ENCODE results near the gene TACC3.

The TACC3 gene

GRCh38 chr4:1765409-1766072 is 44.2 kb downstream of the TACC3 start (continued):
- peak; percentile 6; the same call in 1 of the 2 replicates for TF ChIP-seq HIC1 (tag by site-specific recombination; IDR thresholded peaks at IDR 0.05)

DNA sequence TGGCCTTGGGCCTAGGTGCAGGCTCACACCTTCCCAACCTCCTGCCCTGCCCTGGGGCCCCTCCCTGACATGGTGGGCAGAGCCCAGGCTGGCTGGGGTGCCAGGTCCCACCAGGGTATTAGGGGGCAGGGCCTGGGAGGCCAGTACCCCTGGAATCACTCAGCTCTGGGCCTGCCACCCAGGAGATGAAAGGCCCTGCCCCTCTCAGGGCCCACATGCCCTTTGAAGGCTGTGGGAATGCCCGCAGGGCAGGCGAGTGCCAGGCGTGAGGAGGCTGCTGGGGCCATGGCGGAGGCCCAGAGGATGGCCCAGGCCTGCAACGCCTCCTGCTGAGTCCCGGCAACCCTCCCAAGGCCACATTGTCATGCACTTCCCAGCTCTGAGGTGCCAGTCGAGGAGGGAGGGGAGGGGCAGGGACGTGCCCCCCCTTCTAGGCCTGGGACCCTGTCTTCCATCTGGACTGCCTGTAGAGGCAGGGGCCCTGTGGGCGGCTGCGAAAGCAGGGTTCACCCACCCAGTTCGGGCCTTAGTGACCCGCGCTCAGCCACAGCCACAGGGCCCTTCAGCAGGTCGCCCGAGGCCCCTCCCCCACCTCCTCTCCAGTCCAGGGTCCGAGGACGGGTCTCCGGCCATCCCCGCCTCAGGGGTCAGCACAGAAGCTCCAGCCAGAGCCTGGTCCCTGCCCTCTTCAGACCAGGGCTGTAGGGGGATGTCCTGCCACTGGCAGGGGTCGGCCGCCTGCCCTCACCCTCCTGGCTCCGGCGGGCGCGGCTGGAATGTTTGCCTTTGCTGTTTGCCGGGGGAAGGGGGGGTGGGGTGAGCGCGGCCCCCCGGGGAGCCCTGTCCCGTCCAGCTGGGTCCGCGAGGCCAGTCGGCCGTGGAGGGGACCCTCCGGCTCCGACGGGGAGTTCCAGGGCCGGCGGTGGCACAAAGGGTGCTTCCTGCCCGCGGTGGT is 45.1 kb downstream of the TACC3 start:
- Histone ChIP-seq H3K36me3 (ENCODE audit: control insufficient read depth in 2 of 2, insufficient read depth in 1 of 2, low read length in 2 of 2) (no peaks in the 10 kb centered on the region), H3K4me3 (ENCODE audit: low read depth, low read length) (no peak overlapping the region), H3K27ac (ENCODE audit: extremely low read depth, low read depth, low read length) (no peak overlapping the region), H3K4me1 (ENCODE audit: control insufficient read depth, insufficient read depth, low read length) (no peaks in the 10 kb centered on the region), H3K9me3 (ENCODE audit: control insufficient read depth, insufficient read depth, low read depth, low read length) (no peaks in the 10 kb centered on the region)
- ChIA-PET POLR2A (interaction anchor here (1.5 kb wide), 1 partner anchor 27 kb away, joined by 5 read pairs; the partner anchor contains the start of gene FGFR3), CTCF (interaction anchor here (0.5 to 3.0 kb wide), 4 partner anchors 13 to 371 kb away, joined by 3 to 23 read pairs (median 6); no protein-coding TSS in a partner anchor)
- TF ChIP-seq ZNF449 (tag by site-specific recombination; IDR thresholded peaks at IDR 0.05), result no peak
- no peak for TF ChIP-seq PRDM2 (tag by site-specific recombination; IDR thresholded peaks at IDR 0.05; ENCODE audit: borderline replicate concordance)
- no peak for TF ChIP-seq OVOL3 (tag by site-specific recombination; IDR thresholded peaks at IDR 0.05)
- TF ChIP-seq ZNF10 (tag by site-specific recombination; IDR thresholded peaks at IDR 0.05), result no peak; the same call in 1 of the 2 replicates
- TF ChIP-seq HOXC10 (CRISPR knock-in tag; IDR thresholded peaks at IDR 0.05), result no peak
- no peak for TF ChIP-seq ZFHX2 (tag by site-specific recombination; conservative IDR thresholded peaks at IDR 0.05)
- TF ChIP-seq ZNF404 (tag by site-specific recombination; IDR thresholded peaks at IDR 0.05), result no peak
- TF ChIP-seq ZNF335 (tag by site-specific recombination; conservative IDR thresholded peaks at IDR 0.05), result peak; percentile 59
- peak; percentile 51 for TF ChIP-seq GLIS2 (tag by site-specific recombination; IDR thresholded peaks at IDR 0.05)
- TF ChIP-seq, protein P1, sequence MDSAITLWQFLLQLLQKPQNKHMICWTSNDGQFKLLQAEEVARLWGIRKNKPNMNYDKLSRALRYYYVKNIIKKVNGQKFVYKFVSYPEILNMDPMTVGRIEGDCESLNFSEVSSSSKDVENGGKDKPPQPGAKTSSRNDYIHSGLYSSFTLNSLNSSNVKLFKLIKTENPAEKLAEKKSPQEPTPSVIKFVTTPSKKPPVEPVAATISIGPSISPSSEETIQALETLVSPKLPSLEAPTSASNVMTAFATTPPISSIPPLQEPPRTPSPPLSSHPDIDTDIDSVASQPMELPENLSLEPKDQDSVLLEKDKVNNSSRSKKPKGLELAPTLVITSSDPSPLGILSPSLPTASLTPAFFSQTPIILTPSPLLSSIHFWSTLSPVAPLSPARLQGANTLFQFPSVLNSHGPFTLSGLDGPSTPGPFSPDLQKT (IDR thresholded peaks at IDR 0.05; ENCODE audit: borderline replicate concordance, low read depth, low read length), result no peak
- TF ChIP-seq, protein P2, sequence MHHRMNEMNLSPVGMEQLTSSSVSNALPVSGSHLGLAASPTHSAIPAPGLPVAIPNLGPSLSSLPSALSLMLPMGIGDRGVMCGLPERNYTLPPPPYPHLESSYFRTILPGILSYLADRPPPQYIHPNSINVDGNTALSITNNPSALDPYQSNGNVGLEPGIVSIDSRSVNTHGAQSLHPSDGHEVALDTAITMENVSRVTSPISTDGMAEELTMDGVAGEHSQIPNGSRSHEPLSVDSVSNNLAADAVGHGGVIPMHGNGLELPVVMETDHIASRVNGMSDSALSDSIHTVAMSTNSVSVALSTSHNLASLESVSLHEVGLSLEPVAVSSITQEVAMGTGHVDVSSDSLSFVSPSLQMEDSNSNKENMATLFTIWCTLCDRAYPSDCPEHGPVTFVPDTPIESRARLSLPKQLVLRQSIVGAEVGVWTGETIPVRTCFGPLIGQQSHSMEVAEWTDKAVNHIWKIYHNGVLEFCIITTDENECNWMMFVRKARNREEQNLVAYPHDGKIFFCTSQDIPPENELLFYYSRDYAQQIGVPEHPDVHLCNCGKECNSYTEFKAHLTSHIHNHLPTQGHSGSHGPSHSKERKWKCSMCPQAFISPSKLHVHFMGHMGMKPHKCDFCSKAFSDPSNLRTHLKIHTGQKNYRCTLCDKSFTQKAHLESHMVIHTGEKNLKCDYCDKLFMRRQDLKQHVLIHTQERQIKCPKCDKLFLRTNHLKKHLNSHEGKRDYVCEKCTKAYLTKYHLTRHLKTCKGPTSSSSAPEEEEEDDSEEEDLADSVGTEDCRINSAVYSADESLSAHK (tag by site-specific recombination; IDR thresholded peaks at IDR 0.05), result no peak
- TF ChIP-seq PBX3 (CRISPR knock-in tag; IDR thresholded peaks at IDR 0.05), result no peak
- TF ChIP-seq, protein P3, sequence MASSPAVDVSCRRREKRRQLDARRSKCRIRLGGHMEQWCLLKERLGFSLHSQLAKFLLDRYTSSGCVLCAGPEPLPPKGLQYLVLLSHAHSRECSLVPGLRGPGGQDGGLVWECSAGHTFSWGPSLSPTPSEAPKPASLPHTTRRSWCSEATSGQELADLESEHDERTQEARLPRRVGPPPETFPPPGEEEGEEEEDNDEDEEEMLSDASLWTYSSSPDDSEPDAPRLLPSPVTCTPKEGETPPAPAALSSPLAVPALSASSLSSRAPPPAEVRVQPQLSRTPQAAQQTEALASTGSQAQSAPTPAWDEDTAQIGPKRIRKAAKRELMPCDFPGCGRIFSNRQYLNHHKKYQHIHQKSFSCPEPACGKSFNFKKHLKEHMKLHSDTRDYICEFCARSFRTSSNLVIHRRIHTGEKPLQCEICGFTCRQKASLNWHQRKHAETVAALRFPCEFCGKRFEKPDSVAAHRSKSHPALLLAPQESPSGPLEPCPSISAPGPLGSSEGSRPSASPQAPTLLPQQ (tag by site-specific recombination; IDR thresholded peaks at IDR 0.05), result no peak
- TF ChIP-seq ZNF514 (tag by site-specific recombination; IDR thresholded peaks at IDR 0.05), result no peak
- no peak for TF ChIP-seq ZNF629 (tag by site-specific recombination; IDR thresholded peaks at IDR 0.05)

Measured in HEK293 (cell line).